Midbrain (tissue), 1 donor: Measurements from ENCODE around the gene APBA2.

Experiments
- DNase-seq: peaks from one replicate; lab custom pipeline; 2025; lab: John Stamatoyannopoulos, UW

The APBA2 gene

GRCh38 chr15:29086891-29087290, 201.1 kb downstream of the APBA2 start:
- no peak for DNase-seq

GRCh38 chr15:29087521-29088285, 201.9 kb downstream of the APBA2 start:
- no peak for DNase-seq

DNA sequence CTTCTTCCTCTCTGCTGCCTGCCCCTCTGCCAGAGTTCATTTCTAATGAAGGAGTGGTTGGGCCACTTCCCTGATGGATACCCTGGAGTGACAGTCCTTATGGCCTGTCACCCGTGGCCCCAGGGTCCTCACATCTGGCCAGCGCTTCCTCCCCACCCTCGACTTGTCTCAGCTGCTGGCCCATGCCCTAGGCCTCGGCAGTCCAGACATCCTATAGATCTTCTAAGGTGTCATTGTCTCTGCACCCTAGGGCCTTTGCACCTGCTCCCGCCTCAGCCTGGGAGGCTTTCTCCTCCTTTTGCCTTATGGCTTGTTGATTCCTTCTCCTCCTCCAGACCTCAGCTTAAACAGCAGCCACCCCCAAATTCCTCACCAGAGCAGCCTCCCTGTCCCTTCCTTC, 202.9 kb downstream of the APBA2 start:
- no peak for DNase-seq

DNA sequence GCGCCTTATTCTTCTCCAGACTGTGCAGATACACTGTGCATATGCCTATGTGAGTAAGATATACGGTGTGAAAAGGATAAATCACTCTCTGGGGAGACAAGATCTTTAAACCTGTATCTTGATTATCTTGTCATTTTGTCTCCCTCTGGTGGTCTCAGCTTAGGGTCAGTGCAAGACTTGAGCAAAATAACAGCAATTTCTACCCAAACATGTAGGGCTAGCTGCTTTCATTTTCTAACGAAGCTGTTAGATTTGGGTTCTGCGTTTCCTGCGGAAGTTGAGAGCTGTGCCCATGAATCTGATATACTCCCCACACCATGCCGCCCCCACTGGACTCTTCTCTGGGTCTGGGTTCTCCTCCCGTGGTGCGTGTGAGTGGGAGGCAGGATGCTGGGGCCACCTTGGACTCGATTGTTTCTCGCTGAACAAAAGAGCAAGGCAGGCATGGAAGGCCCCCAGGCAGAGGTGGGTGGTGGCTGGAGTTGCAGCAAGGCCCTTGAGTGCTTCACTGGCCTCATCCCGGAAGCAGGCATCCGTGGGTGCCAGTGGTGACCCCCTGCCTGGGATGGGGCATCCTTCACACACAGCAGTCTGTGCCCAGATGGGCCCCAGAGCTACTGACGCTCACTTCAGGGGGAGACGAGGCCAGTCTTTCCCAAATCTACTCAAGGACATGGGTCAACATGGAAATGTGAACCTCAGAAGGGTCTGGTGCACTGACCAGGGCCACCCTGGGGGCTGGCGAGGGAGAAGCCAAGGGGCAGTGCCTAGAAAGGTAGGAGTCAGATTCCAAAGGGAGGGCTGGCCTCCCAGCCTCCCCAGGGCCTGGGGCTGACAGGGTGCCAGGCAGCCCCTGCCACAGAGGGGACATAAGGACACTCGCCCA, 204.2 kb downstream of the APBA2 start:
- DNase-seq = peak; percentile 62

- peak; percentile 54 for DNase-seq
Measured at GRCh38 chr15:29090617-29091466, 205.1 kb downstream of the APBA2 start.

- no peak for DNase-seq
Measured at GRCh38 chr15:29091666-29092065, 205.9 kb downstream of the APBA2 start.

DNA sequence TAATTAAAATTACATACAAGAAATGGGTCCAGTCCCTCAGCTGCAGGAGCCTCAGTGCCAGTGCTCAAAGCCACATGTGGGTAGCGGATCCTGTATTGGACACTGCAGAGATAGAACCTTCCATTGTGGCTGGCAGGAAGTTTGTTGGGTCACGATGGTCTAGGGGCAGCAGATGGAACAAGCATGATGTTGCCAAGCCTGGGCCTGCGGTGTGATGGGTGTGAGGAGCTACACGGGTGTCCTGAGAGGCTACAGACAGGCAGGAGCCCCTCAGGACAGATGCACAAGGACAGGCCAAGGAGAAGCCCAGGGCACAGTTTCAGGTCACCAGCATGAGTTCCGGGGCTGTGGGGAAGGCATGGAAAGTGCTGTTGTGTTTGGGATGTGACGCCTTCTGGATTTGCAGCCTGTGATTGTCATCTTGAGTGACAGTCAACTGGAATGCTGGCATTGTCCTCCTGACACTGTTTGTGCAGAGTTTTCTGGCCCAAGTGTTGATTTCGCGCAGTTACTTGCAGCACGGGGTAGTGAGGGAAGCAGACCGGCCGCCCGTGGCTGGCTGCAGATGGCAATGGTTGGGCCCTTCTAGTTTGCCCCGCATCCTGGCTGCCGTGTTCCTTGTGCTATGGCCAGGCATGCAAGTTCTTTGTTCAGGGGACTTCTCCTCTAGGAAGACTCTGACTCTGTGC, 206.7 kb downstream of the APBA2 start:
- DNase-seq = no peak

- no peak for DNase-seq
Measured at GRCh38 chr15:29093065-29093435, 207.3 kb downstream of the APBA2 start.

- DNase-seq = no peak
Measured at GRCh38 chr15:29093696-29094343, 208.0 kb downstream of the APBA2 start.

- no peak for DNase-seq
Measured at GRCh38 chr15:29094711-29095110, 208.9 kb downstream of the APBA2 start.

DNA sequence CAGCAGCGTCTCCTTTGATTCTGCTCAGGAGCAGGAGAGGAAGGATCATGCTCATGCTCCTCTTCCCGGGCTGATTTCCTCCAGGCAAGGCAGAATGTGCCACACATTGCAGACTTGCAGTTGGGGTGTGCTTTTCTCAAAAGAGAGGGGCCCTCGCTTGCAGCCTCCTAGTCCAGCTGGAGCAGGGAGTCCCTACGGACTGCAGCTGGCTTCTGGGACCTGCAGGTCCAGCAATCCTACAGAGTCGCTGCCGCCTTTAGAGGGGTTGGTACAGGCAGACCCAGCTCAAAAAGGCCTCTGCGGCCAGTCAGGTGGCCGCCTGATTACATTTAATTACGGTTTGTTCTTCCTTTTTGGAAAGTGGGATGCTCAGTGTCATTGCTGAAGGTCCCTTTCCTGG, 210.0 kb downstream of the APBA2 start:
- DNase-seq = no peak

GRCh38 chr15:29097168-29097567, 211.4 kb downstream of the APBA2 start:
- no peak for DNase-seq

DNA sequence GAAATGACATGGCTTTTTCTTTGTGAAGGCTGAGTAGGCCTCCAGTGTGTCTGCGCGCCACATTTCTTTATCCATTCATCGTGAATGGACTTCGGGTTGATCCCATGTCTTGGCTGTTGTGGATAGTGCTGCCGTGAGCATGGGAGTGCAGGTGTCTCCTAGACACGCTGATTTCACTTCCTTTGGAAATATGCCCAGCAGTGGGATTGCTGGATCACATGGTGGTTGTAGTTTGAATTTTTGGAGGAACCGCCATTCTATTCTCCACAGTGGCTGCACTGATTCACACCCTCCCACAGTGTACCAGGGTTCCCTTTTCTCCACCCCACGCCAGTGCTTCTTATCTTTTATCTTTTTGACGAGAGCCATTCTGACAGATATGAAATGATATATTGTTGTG, 212.2 kb downstream of the APBA2 start:
- DNase-seq = no peak

DNA sequence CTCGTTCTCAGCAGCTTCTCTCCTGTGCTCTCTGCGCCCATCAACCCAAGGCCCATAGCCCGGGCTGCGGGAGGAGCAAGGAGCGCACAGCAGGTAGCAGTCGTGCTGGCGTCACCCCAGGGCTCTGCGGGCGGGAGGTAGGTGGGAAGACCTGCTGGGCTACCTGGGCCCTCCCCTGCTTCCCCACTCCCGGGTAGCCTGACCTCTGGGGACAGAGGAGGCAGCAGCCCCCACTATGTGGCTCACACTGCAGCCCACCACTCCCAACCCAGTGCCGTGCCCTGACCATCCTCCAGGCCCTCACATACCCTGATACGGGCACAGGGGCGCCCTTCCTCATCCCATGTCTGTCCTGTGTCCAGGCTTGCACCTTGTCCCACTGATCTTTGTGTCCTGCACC, 212.9 kb downstream of the APBA2 start:
- DNase-seq = no peak

- no peak for DNase-seq
Measured at GRCh38 chr15:29099131-29099880, 213.5 kb downstream of the APBA2 start.

GRCh38 chr15:29100486-29101000, 214.8 kb downstream of the APBA2 start:
- DNase-seq = no peak

DNA sequence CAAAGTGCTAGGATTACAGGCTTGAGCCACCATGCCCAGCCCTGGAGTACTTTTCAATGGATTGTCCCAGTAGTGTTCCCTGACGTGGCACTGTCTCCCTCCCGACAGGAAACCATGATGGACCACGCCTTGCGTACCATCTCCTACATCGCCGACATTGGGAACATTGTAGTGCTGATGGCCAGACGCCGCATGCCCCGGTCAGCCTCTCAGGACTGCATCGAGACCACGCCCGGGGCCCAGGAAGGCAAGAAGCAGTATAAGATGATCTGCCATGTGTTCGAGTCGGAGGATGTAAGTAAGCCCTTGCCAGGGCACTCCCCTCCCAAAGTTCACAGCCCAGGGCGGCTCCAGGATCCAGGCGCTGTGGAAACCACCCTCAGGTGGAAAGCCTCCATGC, 215.7 kb downstream of the APBA2 start:
- DNase-seq = no peak

DNA sequence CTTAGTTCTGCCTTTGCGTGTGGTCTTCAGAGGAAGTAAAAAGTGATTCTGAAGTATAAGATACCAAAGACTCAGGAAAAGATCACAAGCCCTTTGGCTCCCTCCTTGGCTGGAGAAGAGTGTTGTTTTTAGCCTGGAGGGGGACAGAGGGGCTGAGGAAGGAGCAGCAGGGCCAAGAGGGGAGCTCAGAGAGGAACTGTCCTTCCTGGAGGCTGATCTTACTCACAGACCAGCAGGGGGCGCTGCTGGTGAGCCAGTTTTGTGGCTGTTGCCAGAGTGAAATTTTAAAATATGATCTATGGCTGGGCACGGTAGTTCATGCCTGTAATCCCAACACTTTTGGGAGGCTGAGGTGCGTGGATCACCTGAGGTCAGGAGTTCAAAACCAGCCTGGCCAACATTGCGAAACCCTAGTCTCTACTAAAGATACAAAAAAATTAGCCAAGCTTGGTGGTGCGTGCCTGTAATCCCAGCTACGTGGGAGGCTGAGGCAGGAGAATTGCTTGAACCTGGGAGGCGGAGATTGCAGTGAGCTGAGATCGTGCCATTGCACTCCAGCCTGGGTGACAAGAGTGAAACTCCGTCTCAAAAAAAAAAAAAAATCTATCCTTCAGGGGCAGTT, 216.5 kb downstream of the APBA2 start:
- DNase-seq = peak; percentile 43

- no peak for DNase-seq
Measured at GRCh38 chr15:29102911-29103823, 217.4 kb downstream of the APBA2 start.
